ENCODE results near the gene SSTR3.
"Not testable (repeated sequence)": the region's sequence is repeated elsewhere in the genome, so short reads cannot be mapped to it uniquely, and the experiment has no call there.

SSTR3 gene

GRCh38 chr22:37234736-37235711 is 22.7 kb upstream of the SSTR3 start:
- no peaks in the 10 kb centered on the region for H3K9me2 ChIP-seq (replicated peaks; ENCODE audit: control insufficient read depth, low read length)
- no peak overlapping the region for H3K4me3 ChIP-seq (ENCODE audit: low read length)
- TF ChIP-seq EZH2phosphoT487 (IDR thresholded peaks at IDR 0.05; ENCODE audit: borderline replicate concordance, low read length) = no peak
- peaks cover 54% of the 10 kb centered on the region for H3K79me2 ChIP-seq (ENCODE audit: control insufficient read depth, low read length)
- H3K27me3 ChIP-seq (ENCODE audit: control insufficient read depth, low read length) = no peaks in the 10 kb centered on the region
- peaks cover 12% of the 10 kb centered on the region for H3F3A ChIP-seq (ENCODE audit: control insufficient read depth, insufficient read depth)
- peaks cover 86% of the 10 kb centered on the region for H3K36me3 ChIP-seq (ENCODE audit: control insufficient read depth, low read length)
- H3K4me1 ChIP-seq (ENCODE audit: control insufficient read depth, low read length) = peaks cover 89% of the 10 kb centered on the region
- H4K20me1 ChIP-seq (ENCODE audit: control insufficient read depth, insufficient read depth, low read depth, low read length) = no peaks in the 10 kb centered on the region
- H3K27ac ChIP-seq (ENCODE audit: low read depth, low read length) = no peak overlapping the region
- H3K9me3 ChIP-seq (ENCODE audit: control insufficient read depth, insufficient read depth, low read length) = no peaks in the 10 kb centered on the region
- no peak overlapping the region for H3K4me2 ChIP-seq (ENCODE audit: low read length)

- H3K79me2 ChIP-seq (ENCODE audit: control insufficient read depth, low read length) = peaks cover 53% of the 10 kb centered on the region
- peaks cover 85% of the 10 kb centered on the region for H3K36me3 ChIP-seq (ENCODE audit: control insufficient read depth, low read length)
- peaks cover 12% of the 10 kb centered on the region for H3F3A ChIP-seq (ENCODE audit: control insufficient read depth, insufficient read depth)
- H3K4me2 ChIP-seq (ENCODE audit: low read length) = no peak overlapping the region
- H3K9me3 ChIP-seq (ENCODE audit: control insufficient read depth, insufficient read depth, low read length) = no peaks in the 10 kb centered on the region
- H3K4me1 ChIP-seq (ENCODE audit: control insufficient read depth, low read length) = peaks cover 89% of the 10 kb centered on the region
- no peaks in the 10 kb centered on the region for H3K9me2 ChIP-seq (replicated peaks; ENCODE audit: control insufficient read depth, low read length)
- H3K27ac ChIP-seq (ENCODE audit: low read depth, low read length) = no peak overlapping the region
- no peaks in the 10 kb centered on the region for H3K27me3 ChIP-seq (ENCODE audit: control insufficient read depth, low read length)
- H4K20me1 ChIP-seq (ENCODE audit: control insufficient read depth, insufficient read depth, low read depth, low read length) = no peaks in the 10 kb centered on the region
- no peak overlapping the region for H3K4me3 ChIP-seq (ENCODE audit: low read length)
- no peak for TF ChIP-seq EZH2phosphoT487 (IDR thresholded peaks at IDR 0.05; ENCODE audit: borderline replicate concordance, low read length)
- no peak for TF ChIP-seq CTCF (IDR thresholded peaks at IDR 0.05; ENCODE audit: low read depth, low read length, poor library complexity, severe bottlenecking)
These were observed 21.7 kb upstream of the SSTR3 start for GRCh38 chr22:37233751-37234631.

DNA sequence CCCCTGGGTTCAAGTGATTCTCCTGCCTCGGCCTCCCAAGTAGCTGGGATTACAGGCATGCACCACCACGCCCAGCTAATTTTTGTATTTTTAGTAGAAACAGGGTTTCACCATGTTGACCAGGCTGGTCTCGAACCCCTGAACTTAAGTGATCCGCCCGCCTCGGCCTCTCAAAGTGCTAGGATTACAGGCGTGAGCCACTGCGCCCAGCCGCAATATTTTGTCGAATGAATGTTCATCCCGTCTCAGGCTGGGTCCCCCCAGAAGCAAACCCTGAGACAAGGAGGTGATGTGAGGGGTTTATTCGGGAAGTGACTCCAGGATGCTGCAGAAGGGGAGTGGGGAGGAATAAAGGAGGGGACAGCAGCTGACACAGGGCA is 21.1 kb upstream of the SSTR3 start:
- not testable (repeated sequence) for H3K4me2 ChIP-seq (ENCODE audit: low read length); H4K20me1 ChIP-seq (ENCODE audit: control insufficient read depth, insufficient read depth, low read depth, low read length); H3K27me3 ChIP-seq (ENCODE audit: control insufficient read depth, low read length); H3K9me2 ChIP-seq (replicated peaks; ENCODE audit: control insufficient read depth, low read length); H3K27ac ChIP-seq (ENCODE audit: low read depth, low read length); H3K4me3 ChIP-seq (ENCODE audit: low read length); H3K9me3 ChIP-seq (ENCODE audit: control insufficient read depth, insufficient read depth, low read length)
- peaks cover 12% of the 10 kb centered on the region for H3F3A ChIP-seq (ENCODE audit: control insufficient read depth, insufficient read depth)
- peaks cover 85% of the 10 kb centered on the region for H3K36me3 ChIP-seq (ENCODE audit: control insufficient read depth, low read length)
- H3K4me1 ChIP-seq (ENCODE audit: control insufficient read depth, low read length) = peaks cover 89% of the 10 kb centered on the region
- H3K79me2 ChIP-seq (ENCODE audit: control insufficient read depth, low read length) = peaks cover 53% of the 10 kb centered on the region

DNA sequence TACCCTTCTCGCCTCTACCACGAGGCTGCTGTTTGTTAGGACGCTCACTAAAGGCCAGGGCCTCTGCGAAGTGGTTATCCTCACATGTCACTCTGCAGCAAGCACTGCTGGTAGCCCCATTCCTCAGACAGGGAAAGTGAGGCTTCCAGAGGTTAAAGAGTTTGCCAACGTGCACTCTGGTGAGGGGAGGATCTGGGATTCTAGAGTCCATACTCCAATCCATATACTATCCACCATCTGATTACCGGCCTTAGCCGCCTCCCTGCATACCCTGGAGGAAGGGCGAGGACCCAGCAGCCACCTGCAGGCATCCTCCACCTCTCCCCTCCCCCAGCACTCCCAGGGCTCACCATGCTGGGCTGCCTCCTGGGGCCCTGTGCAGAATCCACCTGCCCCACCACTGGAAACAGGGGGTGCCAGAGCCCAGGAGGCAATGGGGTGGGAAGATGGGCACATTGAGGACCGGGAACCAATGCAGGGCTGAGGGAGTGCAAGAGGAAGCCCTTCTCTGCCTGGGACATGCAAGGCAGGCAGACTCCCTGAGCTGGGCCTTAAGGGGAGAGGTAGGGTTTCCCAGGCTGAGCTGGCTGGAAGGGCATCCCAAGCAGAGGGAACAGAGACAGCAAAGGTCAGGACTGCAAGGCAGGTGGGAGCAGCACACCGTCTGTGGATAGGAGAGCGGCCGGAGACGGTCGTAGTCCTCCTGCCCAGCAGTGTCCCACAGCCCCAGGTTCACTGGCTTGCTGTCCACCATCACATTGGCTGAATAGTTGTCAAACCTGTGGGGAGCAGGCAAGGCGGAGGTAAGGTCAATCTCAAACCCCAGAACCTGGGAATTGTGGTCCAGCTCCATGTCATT is 20.1 kb upstream of the SSTR3 start:
- peak overlapping the region; percentile 73 for H3K4me2 ChIP-seq (ENCODE audit: low read length)
- peaks cover 56% of the 10 kb centered on the region for H3K79me2 ChIP-seq (ENCODE audit: control insufficient read depth, low read length)
- H3K27me3 ChIP-seq (ENCODE audit: control insufficient read depth, low read length) = no peaks in the 10 kb centered on the region
- no peaks in the 10 kb centered on the region for H3K9me2 ChIP-seq (replicated peaks; ENCODE audit: control insufficient read depth, low read length)
- peaks cover 85% of the 10 kb centered on the region for H3K36me3 ChIP-seq (ENCODE audit: control insufficient read depth, low read length)
- no peaks in the 10 kb centered on the region for H3K9me3 ChIP-seq (ENCODE audit: control insufficient read depth, insufficient read depth, low read length)
- H3F3A ChIP-seq (ENCODE audit: control insufficient read depth, insufficient read depth) = peaks cover 12% of the 10 kb centered on the region
- H3K27ac ChIP-seq (ENCODE audit: low read depth, low read length) = peak overlapping the region; percentile 91; the same call in 1 of the 2 replicates
- H3K4me3 ChIP-seq (ENCODE audit: low read length) = no peak overlapping the region
- no peak for TF ChIP-seq EZH2phosphoT487 (IDR thresholded peaks at IDR 0.05; ENCODE audit: borderline replicate concordance, low read length)
- no peak for TF ChIP-seq CTCF (IDR thresholded peaks at IDR 0.05; ENCODE audit: low read depth, low read length, poor library complexity, severe bottlenecking)
- H3K4me1 ChIP-seq (ENCODE audit: control insufficient read depth, low read length) = peaks cover 85% of the 10 kb centered on the region
- no peaks in the 10 kb centered on the region for H4K20me1 ChIP-seq (ENCODE audit: control insufficient read depth, insufficient read depth, low read depth, low read length)

Data from DOHH2 (cell line).